ENCODE results near the gene DNASE1L3. TPM values are rescaled to one million over a fixed set of nuclear protein-coding genes. Genes with fewer than 3 reads are reported as not detected.
"Not testable (repeated sequence)": the region's sequence is repeated elsewhere in the genome, so short reads cannot be mapped to it uniquely, and the experiment has no call there.

Gene DNASE1L3
- total RNA-seq, 1 donor from 2014 or later = not detected

GRCh38 chr3:58236527-58237237 is 25.9 kb upstream of the DNASE1L3 start:
- intact Hi-C loops (cut with micrococcal nuclease) = loop anchor here (1.0 to 5.0 kb wide), 17 partner anchors 19 to 1680 kb away; partner anchors contain the start of genes APPL1, ARF4, CCDC66 and CFAP20DC

GRCh38 chr3:58235970-58236369 is 25.2 kb upstream of the DNASE1L3 start:
- intact Hi-C loops (cut with micrococcal nuclease) = loop anchor here (2.0 to 5.0 kb wide), 5 partner anchors 544 to 1679 kb away; partner anchors contain the start of genes APPL1, CCDC66, CFAP20DC and DENND6A

- intact Hi-C loops (cut with micrococcal nuclease) = no loop called here
These were observed 23.8 kb upstream of the DNASE1L3 start for GRCh38 chr3:58234516-58234931.

- intact Hi-C loops (cut with micrococcal nuclease) = no loop called here
These were observed 20.9 kb upstream of the DNASE1L3 start for GRCh38 chr3:58231666-58232065.

- intact Hi-C loops (cut with micrococcal nuclease) = no loop called here
These were observed 20.2 kb upstream of the DNASE1L3 start for GRCh38 chr3:58230876-58231552.

GRCh38 chr3:58227933-58228332 is 17.2 kb upstream of the DNASE1L3 start:
- intact Hi-C loops (cut with micrococcal nuclease) = not testable (repeated sequence)

GRCh38 chr3:58223855-58224254 is 13.1 kb upstream of the DNASE1L3 start:
- intact Hi-C loops (cut with micrococcal nuclease) = no loop called here

- intact Hi-C loops (cut with micrococcal nuclease) = no loop called here
These were observed 11.5 kb upstream of the DNASE1L3 start for GRCh38 chr3:58222161-58222724.

GRCh38 chr3:58218904-58219303 is 8.1 kb upstream of the DNASE1L3 start:
- intact Hi-C loops (cut with micrococcal nuclease) = loop anchor here (5.0 kb wide), 1 partner anchor 42 kb away; no protein-coding TSS in a partner anchor

- intact Hi-C loops (cut with micrococcal nuclease) = loop anchor here (1.0 to 5.0 kb wide), 5 partner anchors 20 to 255 kb away; partner anchors contain the start of genes ABHD6 and FLNB
These were observed 6.5 kb upstream of the DNASE1L3 start for GRCh38 chr3:58217209-58217811.

GRCh38 chr3:58216496-58217195 is 5.9 kb upstream of the DNASE1L3 start:
- intact Hi-C loops (cut with micrococcal nuclease) = loop anchor here (1.0 to 5.0 kb wide), 5 partner anchors 21 to 254 kb away; partner anchors contain the start of genes ABHD6 and FLNB

GRCh38 chr3:58215317-58216025 is 4.7 kb upstream of the DNASE1L3 start:
- intact Hi-C loops (cut with micrococcal nuclease) = loop anchor here (5.0 kb wide), 1 partner anchor 38 kb away; no protein-coding TSS in a partner anchor

GRCh38 chr3:58214484-58215316 is 3.9 kb upstream of the DNASE1L3 start:
- intact Hi-C loops (cut with micrococcal nuclease) = loop anchor here (5.0 kb wide), 1 partner anchor 37 kb away; no protein-coding TSS in a partner anchor

GRCh38 chr3:58209933-58210332 is 839 bp downstream of the DNASE1L3 start:
- intact Hi-C loops (cut with micrococcal nuclease) = no loop called here

GRCh38 chr3:58207954-58208353 is 2.8 kb downstream of the DNASE1L3 start:
- intact Hi-C loops (cut with micrococcal nuclease) = no loop called here

- intact Hi-C loops (cut with micrococcal nuclease) = no loop called here
These were observed 4.3 kb downstream of the DNASE1L3 start for GRCh38 chr3:58206406-58207011.

- intact Hi-C loops (cut with micrococcal nuclease) = no loop called here
These were observed 4.8 kb downstream of the DNASE1L3 start for GRCh38 chr3:58205981-58206380.

- intact Hi-C loops (cut with micrococcal nuclease) = no loop called here
These were observed 6.1 kb downstream of the DNASE1L3 start for GRCh38 chr3:58204720-58205119.

GRCh38 chr3:58203541-58203940 is 7.2 kb downstream of the DNASE1L3 start:
- intact Hi-C loops (cut with micrococcal nuclease) = no loop called here

All from T-helper 1 cell treated with Interleukin-12 subunit alpha and Interleukin-12 subunit beta and Interleukin-4 antibody, amounts not matched to agents 30 ng/mL and 1 ng/mL, for 36 hours (primary cell).